COLO829 (cell line): ENCODE data around the gene DHRSX.

Experiments
- DNase-seq: peaks from one replicate; pipeline ENCODE4 v3.0.0; 2012; ENCODE audit warnings: low spot score

Gene DHRSX

GRCh38 chrX:2192584-2193272 is 308.0 kb downstream of the DHRSX start:
- no peak for DNase-seq

- DNase-seq = no peak
Observed at GRCh38 chrX:2188840-2189239, 311.9 kb downstream of the DHRSX start.

- no peak for DNase-seq
Observed at GRCh38 chrX:2188330-2188792, 312.4 kb downstream of the DHRSX start.

GRCh38 chrX:2187352-2188115 is 313.2 kb downstream of the DHRSX start:
- DNase-seq = no peak

GRCh38 chrX:2185341-2186082 is 315.3 kb downstream of the DHRSX start:
- DNase-seq = no peak

- no peak for DNase-seq
Observed at GRCh38 chrX:2184089-2184488, 316.7 kb downstream of the DHRSX start.

- DNase-seq = no peak
Observed at GRCh38 chrX:2183193-2183725, 317.5 kb downstream of the DHRSX start.

GRCh38 chrX:2177541-2177940 is 323.2 kb downstream of the DHRSX start:
- no peak for DNase-seq

GRCh38 chrX:2176733-2177132 is 324.0 kb downstream of the DHRSX start:
- no peak for DNase-seq

- no peak for DNase-seq
Observed at GRCh38 chrX:2176274-2176673, 324.5 kb downstream of the DHRSX start.

- DNase-seq = no peak
Observed at GRCh38 chrX:2172359-2172758, 328.4 kb downstream of the DHRSX start.
